ENCODE measurements around the gene CNTN5.

GRCh38 chr11:99391245-99391644 lies 370.5 kb downstream of the CNTN5 start:
- TF ChIP-seq EZH2 (IDR thresholded peaks at IDR 0.05; ENCODE audit: insufficient read depth, poor library complexity, severe bottlenecking) (no peak), EZH2phosphoT487 (IDR thresholded peaks at IDR 0.05; ENCODE audit: insufficient read depth, low read depth) (no peak)

Measured in GM23248 (cell line).